Kidney epithelial cell (primary cell): ENCODE data around the gene ERICH2. TPM values are rescaled to one million over a fixed set of nuclear protein-coding genes. Genes with fewer than 3 reads are reported as not detected.
"Not testable (repeated sequence)": the region's sequence is repeated elsewhere in the genome, so short reads cannot be mapped to it uniquely, and the experiment has no call there.

ENCODE experiments used
- DNase-seq: peaks from one replicate; pipeline ENCODE4 v3.0.0-alpha.2; 2010; ENCODE audit warnings: low read depth
- H3K27me3 ChIP-seq: 2 replicates; pipeline ENCODE4 v1.6.0; 2011; ENCODE audit warnings: low read length; ENCODE audit not compliant: control insufficient read depth, insufficient read depth
- H3K36me3 ChIP-seq: 2 replicates; pipeline ENCODE4 v1.5.1; 2011; ENCODE audit warnings: low read length; ENCODE audit not compliant: control insufficient read depth, insufficient read depth
- H3K4me3 ChIP-seq: 2 replicates; pipeline ENCODE4 v1.5.1; 2011; ENCODE audit warnings: low read depth, mild to moderate bottlenecking, control low read depth, low read length
- CTCF ChIP-seq: IDR thresholded peaks from 2 replicates; pipeline ENCODE4 v1.5.1; 2011; ENCODE audit warnings: mild to moderate bottlenecking, moderate library complexity, low read length, control low read depth, inconsistent platforms; ENCODE audit not compliant: insufficient read depth, poor library complexity, severe bottlenecking
- total RNA-seq: library from RNA; depleted of rRNA; stranded (reverse); fragments of >200 nt; gene quantifications from 2 replicates; pipeline ENCODE4 v1.2.3, GENCODE V29; 2015

ERICH2 gene
- total RNA-seq, 1 donor from 2014 or later: 0.50 TPM

- no peak for DNase-seq
- H3K27me3 ChIP-seq: no peaks in the 10 kb centered on the region
- no peak for TF ChIP-seq CTCF
- H3K36me3 ChIP-seq: no peaks in the 10 kb centered on the region
- no peak overlapping the region for H3K4me3 ChIP-seq
Measured at GRCh38 chr2:170747921-170748320, 22.3 kb upstream of the ERICH2 start.

DNA sequence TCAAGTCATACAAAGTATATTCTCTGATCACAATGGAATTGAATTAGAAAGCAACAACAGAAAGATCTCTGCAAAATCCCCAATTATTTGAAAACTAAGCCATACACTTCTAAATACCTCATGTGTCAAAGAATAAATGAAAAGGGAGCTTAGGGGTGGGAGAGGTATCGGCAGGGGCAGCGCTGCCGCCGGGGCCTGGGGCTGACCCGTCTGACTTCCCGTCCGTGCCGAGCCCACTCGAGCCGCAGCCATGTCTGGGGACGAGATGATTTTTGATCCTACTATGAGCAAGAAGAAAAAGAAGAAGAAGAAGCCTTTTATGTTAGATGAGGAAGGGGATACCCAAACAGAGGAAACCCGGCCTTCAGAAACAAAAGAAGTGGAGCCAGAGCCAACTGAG is 18.6 kb upstream of the ERICH2 start:
- H3K27me3 ChIP-seq, H3K4me3 ChIP-seq, H3K36me3 ChIP-seq, DNase-seq: not testable (repeated sequence)

GRCh38 chr2:170761572-170761971 is 8.6 kb upstream of the ERICH2 start:
- TF ChIP-seq CTCF: no peak
- no peak for DNase-seq
- Histone ChIP-seq H3K36me3 (no peaks in the 10 kb centered on the region), H3K4me3 (no peak overlapping the region), H3K27me3 (no peaks in the 10 kb centered on the region)

DNA sequence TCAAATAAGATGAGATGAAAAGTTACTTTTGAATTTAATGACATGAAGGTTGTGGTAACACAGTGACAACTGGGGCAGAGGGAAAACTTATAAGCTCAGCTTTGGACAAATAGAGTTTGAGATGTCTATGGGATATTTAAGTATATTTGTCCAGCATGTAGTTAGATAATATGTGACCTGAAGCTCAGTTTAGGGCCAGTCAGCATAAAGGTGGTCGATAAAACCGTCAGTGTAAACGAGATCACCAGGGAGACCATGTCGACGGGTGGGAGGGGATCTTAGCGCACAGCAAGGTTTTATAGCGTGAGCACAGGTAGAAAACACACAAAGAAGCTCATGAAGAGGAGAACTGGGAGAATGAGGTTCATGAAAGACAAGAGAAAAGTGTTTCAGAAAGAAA is 7.4 kb upstream of the ERICH2 start:
- TF ChIP-seq CTCF: no peak
- no peak for DNase-seq
- no peak overlapping the region for H3K4me3 ChIP-seq
- no peaks in the 10 kb centered on the region for H3K27me3 ChIP-seq
- H3K36me3 ChIP-seq: no peaks in the 10 kb centered on the region

DNA sequence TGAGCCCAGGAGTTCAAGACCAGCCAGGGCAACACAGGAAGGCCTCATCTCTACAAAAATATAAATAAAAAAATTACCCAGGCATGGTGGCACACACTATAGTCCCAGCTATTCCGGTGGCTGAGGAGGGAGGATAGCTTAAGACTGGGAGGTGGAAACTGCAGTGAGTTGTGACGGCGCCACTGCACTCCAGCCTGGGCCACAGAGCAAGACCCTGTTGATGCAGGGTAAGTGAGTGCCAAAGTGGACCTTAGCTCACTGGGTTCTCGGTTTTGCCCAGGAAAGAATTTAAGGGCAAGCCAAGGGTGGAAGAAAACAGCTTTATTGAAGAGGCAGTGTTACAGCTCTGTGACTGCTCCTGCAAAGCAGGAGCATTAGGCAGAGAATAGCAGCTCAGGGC is 6.9 kb upstream of the ERICH2 start:
- Histone ChIP-seq H3K27me3 (no peaks in the 10 kb centered on the region), H3K4me3 (no peak overlapping the region), H3K36me3 (no peaks in the 10 kb centered on the region)
- TF ChIP-seq CTCF: no peak
- DNase-seq: no peak

GRCh38 chr2:170764880-170765261 is 5.3 kb upstream of the ERICH2 start:
- no peak for DNase-seq
- Histone ChIP-seq H3K27me3 (no peaks in the 10 kb centered on the region), H3K36me3 (no peaks in the 10 kb centered on the region), H3K4me3 (no peak overlapping the region)
- TF ChIP-seq CTCF: no peak
